Inflammatory macrophage treated with lipopolysaccharide for 4 hours (primary cell): Measurements from ENCODE around the gene TTC21B.

Source experiments
- DNase-seq: peaks from one replicate; pipeline ENCODE4 v3.0.0-alpha.2; 2020

Gene TTC21B

DNA sequence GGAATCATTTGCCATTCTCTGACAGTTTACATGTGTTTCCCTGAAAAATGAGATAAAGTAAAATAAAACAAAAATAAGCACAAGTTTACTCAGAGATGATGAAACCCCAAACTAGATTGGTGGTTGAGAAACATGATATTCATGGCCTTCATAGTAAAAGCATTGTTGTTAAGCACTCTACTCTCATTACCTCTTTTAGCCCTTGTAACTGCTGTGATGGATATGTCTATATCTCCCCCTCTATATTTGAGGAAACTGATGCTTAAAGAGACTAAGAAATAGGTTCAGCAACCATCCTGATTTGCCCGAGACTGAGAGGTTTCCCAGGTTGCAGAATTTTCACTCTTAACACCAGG is 125.7 kb downstream of the TTC21B start:
- DNase-seq: no peak

DNA sequence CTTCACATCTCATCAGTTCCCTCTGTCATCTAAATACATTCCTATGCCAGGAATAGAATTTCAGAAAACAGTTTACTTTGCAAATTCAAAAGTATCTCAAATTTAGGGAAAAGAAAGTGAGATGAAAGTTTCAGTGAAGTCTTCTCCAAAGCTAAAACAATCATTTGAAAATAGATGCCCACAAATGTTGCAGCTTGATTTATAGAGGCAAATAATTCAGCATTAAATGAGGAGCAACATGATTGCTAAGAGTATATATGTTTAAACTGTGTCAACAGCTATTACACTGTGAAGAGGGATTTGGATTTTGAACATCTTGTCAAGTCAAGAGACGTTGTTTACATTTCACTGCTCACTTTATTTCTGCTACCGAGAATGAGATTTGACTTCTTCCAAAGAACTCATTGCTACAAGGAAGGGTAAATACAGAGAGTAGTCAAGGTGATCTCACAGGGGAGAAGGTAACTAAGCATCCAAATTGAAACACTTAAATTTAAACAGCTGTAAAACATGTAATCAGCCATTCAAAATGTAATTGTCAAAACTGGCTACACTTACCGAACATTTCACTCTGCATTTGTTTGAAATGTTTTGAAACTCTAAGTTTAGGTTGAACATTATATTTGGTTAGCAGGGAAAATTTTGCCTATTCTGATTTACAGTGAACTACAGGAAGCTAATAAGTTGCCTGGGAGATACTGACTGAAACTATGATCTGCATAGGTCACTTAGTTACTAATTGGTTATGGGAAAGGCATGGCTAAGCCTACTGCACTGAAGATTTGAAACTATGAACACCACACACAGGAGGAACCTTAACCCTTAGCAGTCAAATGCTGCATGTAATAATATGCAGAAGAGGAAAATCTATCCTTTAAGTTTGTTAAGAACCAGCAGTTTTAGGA is 126.3 kb downstream of the TTC21B start:
- DNase-seq: no peak

DNA sequence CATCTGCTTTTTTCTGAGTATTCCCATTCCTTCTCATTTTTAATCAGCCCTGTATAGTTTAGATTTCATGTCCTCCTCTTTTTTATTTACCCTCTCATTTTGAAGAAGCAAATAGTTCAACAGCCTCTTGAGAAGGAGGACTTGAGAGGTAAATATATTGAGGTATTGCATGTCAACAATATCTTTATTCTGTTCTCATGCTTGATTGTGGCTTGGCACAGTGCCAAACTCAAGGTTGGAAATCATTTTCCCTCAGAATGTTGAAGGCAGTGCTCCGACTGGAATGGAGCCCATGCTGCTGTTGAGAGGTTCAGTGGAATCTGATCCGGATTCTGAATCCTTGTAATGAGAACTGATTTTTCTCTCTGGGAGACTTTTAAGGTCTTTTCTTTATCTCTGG is 128.5 kb downstream of the TTC21B start:
- DNase-seq: no peak
